Measurements from ENCODE around the gene ANKDD1B. TPM values are rescaled to one million over a fixed set of nuclear protein-coding genes. Genes with fewer than 3 reads are reported as not detected.
"Not testable (repeated sequence)": the region's sequence is repeated elsewhere in the genome, so short reads cannot be mapped to it uniquely, and the experiment has no call there.

Gene ANKDD1B
- total RNA-seq, 1 experiment from 2014 or later = 0.10 TPM

- H3K27me3 ChIP-seq (ENCODE audit: control insufficient read depth, insufficient read depth, low read length) = no peaks in the 10 kb centered on the region
- no peak overlapping the region for H3K27ac ChIP-seq (ENCODE audit: low read length)
- DNase-seq (ENCODE audit: low read depth, low spot score) = no peak
- H3K4me1 ChIP-seq (ENCODE audit: control insufficient read depth, insufficient read depth, low read length) = no peaks in the 10 kb centered on the region
- POLR2A ChIA-PET = interaction anchor here (0.7 kb wide), 1 partner anchor 839 kb away, joined by 3 read pairs; no protein-coding TSS in a partner anchor
- CTCF ChIA-PET = interaction anchor here (0.5 kb wide), 1 partner anchor 44 kb away, joined by 3 read pairs; no protein-coding TSS in a partner anchor
- H3K36me3 ChIP-seq (ENCODE audit: control insufficient read depth, insufficient read depth, low read length) = peaks cover 2% of the 10 kb centered on the region; the same call in 1 of the 2 replicates
- no peak for ATAC-seq
- H3K9me3 ChIP-seq (ENCODE audit: control insufficient read depth, insufficient read depth, low read depth, low read length) = no peaks in the 10 kb centered on the region
- TF ChIP-seq CTCF (IDR thresholded peaks at IDR 0.05) (no peak), POLR2AphosphoS5 (IDR thresholded peaks at IDR 0.05; ENCODE audit: low read depth, low read length) (no peak), SIN3A (IDR thresholded peaks at IDR 0.05; ENCODE audit: borderline replicate concordance, insufficient read depth, low read depth, low read length) (no peak), REST (IDR thresholded peaks at IDR 0.05; ENCODE audit: insufficient read depth in 1 of 2, low read depth in 2 of 2, low read length in 1 of 2) (no peak), TCF7L2 (IDR thresholded peaks at IDR 0.05; ENCODE audit: low read depth, low read length) (no peak)
- in situ Hi-C loops (cut with HindIII; ENCODE audit: low pct_unique_long_range_greater_than_20kb, low sequenced_read_pairs) (no loop called here), intact Hi-C loops (cut with micrococcal nuclease; ENCODE audit: unreplicated experiment) (no loop called here)
- H3K4me3 ChIP-seq (ENCODE audit: low read depth in 2 of 2, low read length in 2 of 2) = no peak overlapping the region
- no TSS peak for BruUV-seq (replicated peaks)
These were observed 7.9 kb upstream of the ANKDD1B start for GRCh38 chr5:75603371-75603770.

- H3K27me3 ChIP-seq (ENCODE audit: control insufficient read depth, insufficient read depth, low read length) = no peaks in the 10 kb centered on the region
- CTCF ChIA-PET = no interaction called here
- ATAC-seq (no peak), DNase-seq (ENCODE audit: low read depth, low spot score) (no peak)
- TF ChIP-seq TCF7L2 (IDR thresholded peaks at IDR 0.05; ENCODE audit: low read depth, low read length) (no peak), SIN3A (IDR thresholded peaks at IDR 0.05; ENCODE audit: borderline replicate concordance, insufficient read depth, low read depth, low read length) (no peak), REST (IDR thresholded peaks at IDR 0.05; ENCODE audit: insufficient read depth in 1 of 2, low read depth in 2 of 2, low read length in 1 of 2) (no peak), POLR2AphosphoS5 (IDR thresholded peaks at IDR 0.05; ENCODE audit: low read depth, low read length) (no peak)
- H3K36me3 ChIP-seq (ENCODE audit: control insufficient read depth, insufficient read depth, low read length) = peaks cover 2% of the 10 kb centered on the region; the same call in 1 of the 2 replicates
- no peak overlapping the region for H3K27ac ChIP-seq (ENCODE audit: low read length)
- H3K9me3 ChIP-seq (ENCODE audit: control insufficient read depth, insufficient read depth, low read depth, low read length) = no peaks in the 10 kb centered on the region
- no peak overlapping the region for H3K4me3 ChIP-seq (ENCODE audit: low read depth in 2 of 2, low read length in 2 of 2)
- POLR2A ChIA-PET = interaction anchor here (0.7 kb wide), 1 partner anchor 839 kb away, joined by 3 read pairs; no protein-coding TSS in a partner anchor
- no peaks in the 10 kb centered on the region for H3K4me1 ChIP-seq (ENCODE audit: control insufficient read depth, insufficient read depth, low read length)
- in situ Hi-C loops (cut with HindIII; ENCODE audit: low pct_unique_long_range_greater_than_20kb, low sequenced_read_pairs) = no loop called here
- intact Hi-C loops (cut with micrococcal nuclease; ENCODE audit: unreplicated experiment) = no loop called here
- no TSS peak for BruUV-seq (replicated peaks)
These were observed 7.4 kb upstream of the ANKDD1B start for GRCh38 chr5:75603821-75604220.

- intact Hi-C loops (cut with micrococcal nuclease; ENCODE audit: unreplicated experiment); H3K36me3 ChIP-seq (ENCODE audit: control insufficient read depth, insufficient read depth, low read length); H3K27ac ChIP-seq (ENCODE audit: low read length); in situ Hi-C loops (cut with HindIII; ENCODE audit: low pct_unique_long_range_greater_than_20kb, low sequenced_read_pairs); H3K4me1 ChIP-seq (ENCODE audit: control insufficient read depth, insufficient read depth, low read length); H3K4me3 ChIP-seq (ENCODE audit: low read depth in 2 of 2, low read length in 2 of 2); DNase-seq (ENCODE audit: low read depth, low spot score); POLR2A ChIA-PET; BruUV-seq (replicated peaks); H3K27me3 ChIP-seq (ENCODE audit: control insufficient read depth, insufficient read depth, low read length); ATAC-seq; H3K9me3 ChIP-seq (ENCODE audit: control insufficient read depth, insufficient read depth, low read depth, low read length): not testable (repeated sequence)
- CTCF ChIA-PET = interaction anchor here (0.7 kb wide), 2 partner anchors 40 to 557 kb away, joined by 3 to 11 read pairs; no protein-coding TSS in a partner anchor
These were observed 3.9 kb upstream of the ANKDD1B start for GRCh38 chr5:75607341-75607740.

Measured in Panc1 (cell line).